ENCODE measurements around the gene CYB561D1.

DNA sequence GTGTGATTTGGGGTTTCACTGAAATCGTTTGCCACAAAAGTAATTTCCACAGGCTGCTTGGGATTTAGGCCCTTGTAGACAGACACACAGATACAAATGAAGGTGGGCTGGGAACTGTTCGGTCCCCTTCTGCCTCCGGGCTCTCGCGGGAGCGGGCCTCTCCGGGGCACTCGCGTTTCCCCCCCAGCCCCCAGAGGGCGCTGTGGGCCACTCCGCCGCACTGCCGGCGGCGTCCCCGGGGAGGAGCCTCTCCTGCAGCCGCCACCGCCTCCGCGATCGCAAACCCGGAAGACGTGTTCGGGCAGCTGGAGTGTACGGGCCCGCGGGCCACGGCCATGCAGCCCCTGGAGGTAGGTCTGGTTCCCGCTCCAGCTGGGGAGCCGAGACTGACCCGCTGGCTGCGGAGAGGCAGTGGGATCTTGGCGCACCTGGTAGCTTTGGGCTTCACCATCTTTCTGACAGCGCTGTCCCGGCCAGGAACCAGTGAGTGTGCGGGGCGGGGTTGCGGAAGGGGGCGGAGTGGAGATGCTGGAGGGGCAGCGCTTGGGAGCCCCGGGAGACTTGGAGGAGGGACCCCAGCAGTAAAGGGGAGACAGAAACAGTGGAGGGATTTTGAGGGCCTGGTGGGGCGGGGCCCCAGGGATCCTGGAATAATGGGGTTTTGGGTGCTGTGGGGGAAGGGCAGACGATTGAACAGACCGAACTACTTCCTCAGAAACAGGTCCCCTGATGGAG, at the start of gene CYB561D1:
- TF ChIP-seq, protein P1, sequence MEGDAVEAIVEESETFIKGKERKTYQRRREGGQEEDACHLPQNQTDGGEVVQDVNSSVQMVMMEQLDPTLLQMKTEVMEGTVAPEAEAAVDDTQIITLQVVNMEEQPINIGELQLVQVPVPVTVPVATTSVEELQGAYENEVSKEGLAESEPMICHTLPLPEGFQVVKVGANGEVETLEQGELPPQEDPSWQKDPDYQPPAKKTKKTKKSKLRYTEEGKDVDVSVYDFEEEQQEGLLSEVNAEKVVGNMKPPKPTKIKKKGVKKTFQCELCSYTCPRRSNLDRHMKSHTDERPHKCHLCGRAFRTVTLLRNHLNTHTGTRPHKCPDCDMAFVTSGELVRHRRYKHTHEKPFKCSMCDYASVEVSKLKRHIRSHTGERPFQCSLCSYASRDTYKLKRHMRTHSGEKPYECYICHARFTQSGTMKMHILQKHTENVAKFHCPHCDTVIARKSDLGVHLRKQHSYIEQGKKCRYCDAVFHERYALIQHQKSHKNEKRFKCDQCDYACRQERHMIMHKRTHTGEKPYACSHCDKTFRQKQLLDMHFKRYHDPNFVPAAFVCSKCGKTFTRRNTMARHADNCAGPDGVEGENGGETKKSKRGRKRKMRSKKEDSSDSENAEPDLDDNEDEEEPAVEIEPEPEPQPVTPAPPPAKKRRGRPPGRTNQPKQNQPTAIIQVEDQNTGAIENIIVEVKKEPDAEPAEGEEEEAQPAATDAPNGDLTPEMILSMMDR (conservative IDR thresholded peaks at IDR 0.05) = peak; percentile 97
- TF ChIP-seq EZH2 (IDR thresholded peaks at IDR 0.05; ENCODE audit: low read depth) = no peak
